Naive thymus-derived CD4-positive, alpha-beta T cell (primary cell): ENCODE measurements around the gene PSMA7. TPM values are rescaled to one million over a fixed set of nuclear protein-coding genes. Genes with fewer than 3 reads are reported as not detected.
A peak's percentile ranks its signal among the peaks of the same experiment; 100 is the strongest.

ENCODE experiments used
- ATAC-seq: fragments of 150-1000 bp; cut with Tn5 transposase; 2 replicates; pipeline ENCODE4 v1.10.0; 2021; ENCODE audit warnings: mild to moderate bottlenecking, moderate library complexity
- CTCF ChIA-PET: fragments of 350-600 bp; sonication (Branson Sonifier 250); formaldehyde crosslinking; loops from one replicate; lab custom pipeline; 2021; ENCODE audit warnings: antibody characterized with exemption; lab: Charles Lee
- POLR2A ChIA-PET: fragments of 350-600 bp; sonication (Branson Sonifier 250); formaldehyde crosslinking; loops from one replicate; lab custom pipeline; 2021; ENCODE audit warnings: antibody characterized with exemption, inconsistent platforms; lab: Charles Lee
- DNase-seq, 9 donors: peaks; one replicate each; pipeline versions ENCODE4 v3.0.0 to v3.0.0-alpha.2; 2020 to 2022; ENCODE audit warnings: mixed read lengths in 1 of 9
- H3K27ac ChIP-seq: one replicate; pipeline ENCODE4 v1.7.0; 2013; ENCODE audit warnings: mild to moderate bottlenecking, low read depth, low read length, moderate library complexity
- H3K27me3 ChIP-seq, 2 donors: one replicate each; pipeline ENCODE4 v1.7.0; 2013; ENCODE audit warnings: low read length in 2 of 2, mild to moderate bottlenecking in 2 of 2, moderate library complexity in 2 of 2; ENCODE audit not compliant: control insufficient read depth in 2 of 2, insufficient read depth in 2 of 2
- H3K36me3 ChIP-seq, 3 experiments: 1 replicate in 2 of 3; 2 replicates in 1 of 3; pipeline ENCODE4 v1.7.0; 2013; ENCODE audit warnings: low read length in 3 of 3, mild to moderate bottlenecking in 3 of 3, moderate library complexity in 1 of 3; ENCODE audit not compliant: insufficient read depth in 3 of 3, control insufficient read depth in 2 of 3
- H3K4me1 ChIP-seq, 2 donors: one replicate each; pipeline ENCODE4 v1.7.0; 2013; ENCODE audit warnings: low read length in 2 of 2, mild to moderate bottlenecking in 2 of 2, moderate library complexity in 1 of 2; ENCODE audit not compliant: control insufficient read depth in 2 of 2, insufficient read depth in 2 of 2
- H3K4me3 ChIP-seq: 2 replicates; pipeline ENCODE4 v1.7.0; 2013; ENCODE audit warnings: mild to moderate bottlenecking, low read length
- H3K9me3 ChIP-seq, 3 experiments: 1 replicate in 2 of 3; 2 replicates in 1 of 3; pipeline ENCODE4 v1.7.0; 2013; ENCODE audit warnings: low read length in 3 of 3; ENCODE audit not compliant: control insufficient read depth in 2 of 3
- H3K27ac Mint-ChIP-seq, 9 donors: one replicate each; pipeline ENCODE4 v1.8.0; 2020 to 2022; ENCODE audit warnings: mixed read lengths in 9 of 9, mild to moderate bottlenecking in 8 of 9, moderate library complexity in 5 of 9, inconsistent platforms in 2 of 9
- H3K27me3 Mint-ChIP-seq, 5 donors: one replicate each; pipeline ENCODE4 v1.8.0; 2021 to 2022; ENCODE audit warnings: mixed read lengths in 5 of 5, mild to moderate bottlenecking in 1 of 5
- H3K36me3 Mint-ChIP-seq, 5 donors: one replicate each; pipeline ENCODE4 v1.8.0; 2020 to 2022; ENCODE audit warnings: mixed read lengths in 5 of 5, mild to moderate bottlenecking in 3 of 5, inconsistent platforms in 1 of 5
- H3K4me1 Mint-ChIP-seq, 7 donors: one replicate each; pipeline ENCODE4 v1.8.0; 2020 to 2022; ENCODE audit warnings: mixed read lengths in 7 of 7, mild to moderate bottlenecking in 3 of 7, inconsistent platforms in 1 of 7
- H3K4me3 Mint-ChIP-seq, 10 donors: one replicate each; pipeline ENCODE4 v1.8.0; 2020 to 2022; ENCODE audit warnings: mild to moderate bottlenecking in 10 of 10, mixed read lengths in 10 of 10, moderate library complexity in 6 of 10, inconsistent platforms in 2 of 10
- H3K9me3 Mint-ChIP-seq, 11 donors: one replicate each; pipeline ENCODE4 v1.8.0; 2020 to 2022; ENCODE audit warnings: mixed read lengths in 11 of 11, mild to moderate bottlenecking in 4 of 11, inconsistent platforms in 1 of 11, moderate library complexity in 1 of 11
- intact Hi-C, 2 donors: fragments of 100-400 bp; cut with micrococcal nuclease; formaldehyde crosslinking; loops; one replicate each; pipeline ENCODE4 v1.15.1; 2023
- polyA plus RNA-seq, 2 donors: library from polyadenylated mRNA; unstranded; fragments of 300-500 nt; fragmentation: Illumina TruSeq; gene quantifications; one replicate each; pipeline ENCODE4 v1.2.3, GENCODE V29; 2021
- total RNA-seq, 6 experiments: library from RNA in 5 of 6; stranded (reverse) in 5 of 6; gene quantifications; 1 replicate in 5 of 6; 2 replicates in 1 of 6; pipeline ENCODE4 v1.2.3 and lab custom pipeline; 2021 to 2026

The PSMA7 gene
- total and polyA plus RNA-seq, 7 experiments from 2014 or later, result 125 to 406 (median 186) TPM

- Mint-ChIP-seq H3K27me3 (no peaks in the 10 kb centered on the region), H3K4me3 (no peak overlapping the region), H3K4me1 (peaks cover 15 to 61% (median 51%) of the 10 kb centered on the region in 7 donors), H3K36me3 (peaks cover 0 to 11% (median 6%) of the 10 kb centered on the region in 5 donors), H3K27ac (peak overlapping the region in 2 of 9 donors; percentile 36 to 45), H3K9me3 (no peaks in the 10 kb centered on the region)
- Histone ChIP-seq H3K27ac (no peak overlapping the region), H3K27me3 (no peaks in the 10 kb centered on the region), H3K36me3 (peaks cover 0 to 19% (median 4%) of the 10 kb centered on the region in 3 experiments), H3K4me3 (no peak overlapping the region), H3K9me3 (no peaks in the 10 kb centered on the region), H3K4me1 (peaks cover 9 to 16% of the 10 kb centered on the region in 2 donors)
- ATAC-seq (no peak), DNase-seq (no peak)
- CTCF ChIA-PET, result no interaction called here
- intact Hi-C loops, result no loop called here
- POLR2A ChIA-PET, result no interaction called here
Observed at GRCh38 chr20:62186096-62186426, 42.9 kb upstream of the PSMA7 start.

GRCh38 chr20:62183426-62184142 lies 40.4 kb upstream of the PSMA7 start:
- no peaks in the 10 kb centered on the region for H3K27me3 ChIP-seq
- DNase-seq (no peak), ATAC-seq (no peak)
- H3K27me3 Mint-ChIP-seq, result no peaks in the 10 kb centered on the region
- H3K4me3 ChIP-seq, result peak overlapping the region; percentile 87
- peak overlapping the region; percentile 90 to 96 (median 94) for H3K27ac Mint-ChIP-seq
- peaks cover 9 to 16% of the 10 kb centered on the region in 2 donors for H3K4me1 ChIP-seq
- CTCF ChIA-PET, result no interaction called here
- peak overlapping the region; percentile 84 to 95 (median 90) for H3K4me3 Mint-ChIP-seq
- intact Hi-C loops, result loop anchor here (1.0 to 2.0 kb wide), 4 partner anchors 55 to 203 kb away; partner anchors contain the start of genes LSM14B (in 1 of the 2), OSBPL2 (in 1 of the 2) and RPS21 (in 1 of the 2)
- H3K4me1 Mint-ChIP-seq, result peaks cover 15 to 56% (median 46%) of the 10 kb centered on the region in 7 donors
- peaks cover 0 to 8% (median 0%) of the 10 kb centered on the region in 3 experiments for H3K36me3 ChIP-seq
- H3K27ac ChIP-seq, result peak overlapping the region; percentile 92
- POLR2A ChIA-PET, result interaction anchor here (1.0 to 1.3 kb wide), 2 partner anchors 56 to 61 kb away, joined by 3 read pairs; partner anchors contain the start of gene LSM14B
- H3K36me3 Mint-ChIP-seq, result peaks cover 0 to 8% (median 0%) of the 10 kb centered on the region in 5 donors
- no peaks in the 10 kb centered on the region for H3K9me3 ChIP-seq
- no peaks in the 10 kb centered on the region for H3K9me3 Mint-ChIP-seq

GRCh38 chr20:62182469-62183425 lies 39.6 kb upstream of the PSMA7 start, which contains the start of gene MTG2:
Gene MTG2 (plus strand): TSS chr20:62183028. CDS start chr20:62193421, 10,393 bp downstream.
- no peaks in the 10 kb centered on the region for H3K27me3 ChIP-seq
- H3K9me3 ChIP-seq, result no peaks in the 10 kb centered on the region
- ATAC-seq (peak; percentile 95), DNase-seq (peak; percentile 81 to 94 (median 93))
- Mint-ChIP-seq H3K36me3 (peaks cover 0 to 7% (median 0%) of the 10 kb centered on the region in 5 donors), H3K27me3 (no peaks in the 10 kb centered on the region), H3K4me3 (peak within 1 kb of the TSS; percentile 84 to 95 (median 90)), H3K27ac (peak within 1 kb of the TSS; percentile 90 to 97 (median 95)), H3K4me1 (peaks cover 15 to 54% (median 41%) of the 10 kb centered on the region in 7 donors), H3K9me3 (no peaks in the 10 kb centered on the region)
- H3K4me3 ChIP-seq, result peak within 1 kb of the TSS; percentile 87
- H3K4me1 ChIP-seq, result peaks cover 9 to 16% of the 10 kb centered on the region in 2 donors
- ChIA-PET POLR2A (interaction anchor here (0.8 to 1.7 kb wide), 6 partner anchors 39 to 152 kb away, joined by 3 to 7 read pairs (median 4); partner anchors contain the start of genes LSM14B, PSMA7 and SS18L1), CTCF (no interaction called here)
- peak within 1 kb of the TSS; percentile 92 for H3K27ac ChIP-seq
- H3K36me3 ChIP-seq, result peaks cover 0 to 8% (median 0%) of the 10 kb centered on the region in 3 experiments
- intact Hi-C loops, result loop anchor here (1.0 to 2.0 kb wide), 10 partner anchors 38 to 225 kb away; partner anchors contain the start of genes ADRM1 (in 2 of the 2), LSM14B (in 2 of the 2), OSBPL2 (in 2 of the 2) and CABLES2 (in 1 of the 2)

- Mint-ChIP-seq H3K36me3 (peaks cover 0 to 5% (median 0%) of the 10 kb centered on the region in 5 donors), H3K9me3 (no peaks in the 10 kb centered on the region), H3K4me1 (peaks cover 12 to 45% (median 32%) of the 10 kb centered on the region in 7 donors), H3K27ac (peak overlapping the region; percentile 83 to 97 (median 95)), H3K4me3 (peak overlapping the region; percentile 84 to 95 (median 90)), H3K27me3 (no peaks in the 10 kb centered on the region)
- ATAC-seq (no peak), DNase-seq (no peak)
- ChIA-PET POLR2A (interaction anchor here (1.5 to 1.7 kb wide), 3 partner anchors 38 to 152 kb away, joined by 4 to 7 read pairs (median 7); partner anchors contain the start of genes PSMA7 and SS18L1), CTCF (no interaction called here)
- no peaks in the 10 kb centered on the region for H3K9me3 ChIP-seq
- H3K4me3 ChIP-seq, result peak overlapping the region; percentile 3
- H3K27me3 ChIP-seq, result no peaks in the 10 kb centered on the region
- intact Hi-C loops, result loop anchor here (1.0 to 2.0 kb wide), 10 partner anchors 38 to 225 kb away; partner anchors contain the start of genes ADRM1 (in 2 of the 2), CABLES2 (in 1 of the 2), LSM14B (in 1 of the 2) and OSBPL2 (in 1 of the 2)
- peaks cover 0 to 8% (median 0%) of the 10 kb centered on the region in 3 experiments for H3K36me3 ChIP-seq
- peak overlapping the region; percentile 92 for H3K27ac ChIP-seq
- H3K4me1 ChIP-seq, result peaks cover 9 to 16% of the 10 kb centered on the region in 2 donors
Observed at GRCh38 chr20:62181808-62182207, 38.6 kb upstream of the PSMA7 start.

- DNase-seq (no peak), ATAC-seq (no peak)
- intact Hi-C loops, result no loop called here
- Histone ChIP-seq H3K27ac (no peak overlapping the region), H3K4me3 (no peak overlapping the region), H3K9me3 (no peaks in the 10 kb centered on the region), H3K4me1 (peaks cover 9 to 13% of the 10 kb centered on the region in 2 donors), H3K27me3 (no peaks in the 10 kb centered on the region), H3K36me3 (peaks cover 0 to 22% (median 0%) of the 10 kb centered on the region in 3 experiments)
- H3K36me3 Mint-ChIP-seq, result peaks cover 0 to 6% (median 6%) of the 10 kb centered on the region in 5 donors
- no peaks in the 10 kb centered on the region for H3K9me3 Mint-ChIP-seq
- H3K4me3 Mint-ChIP-seq, result no peak overlapping the region
- peak overlapping the region in 1 of 9 donors; percentile 34 for H3K27ac Mint-ChIP-seq
- ChIA-PET CTCF (no interaction called here), POLR2A (no interaction called here)
- peaks cover 5 to 24% (median 18%) of the 10 kb centered on the region in 7 donors for H3K4me1 Mint-ChIP-seq
- no peaks in the 10 kb centered on the region for H3K27me3 Mint-ChIP-seq
Observed at GRCh38 chr20:62179162-62179504, 35.9 kb upstream of the PSMA7 start.
